Tibial nerve (tissue), 4 donors: Measurements from ENCODE around the gene ERC2. TPM values are rescaled to one million over a fixed set of nuclear protein-coding genes. Genes with fewer than 3 reads are reported as not detected.

ENCODE experiments used
- DNase-seq, 2 donors: peaks; one replicate each; pipeline ENCODE4 v3.0.0-alpha.2; 2019; ENCODE audit warnings: low spot score in 2 of 2
- H3K27ac ChIP-seq, 4 donors: fragments of 200-600 bp; sonication (generic) in 3 of 4; one replicate each; pipeline ENCODE4 v1.5.1; 2017 to 2019; ENCODE audit warnings: mild to moderate bottlenecking in 1 of 4
- H3K27me3 ChIP-seq, 2 donors: fragments of 200-600 bp; sonication (generic) in 1 of 2; one replicate each; pipeline versions ENCODE4 v1.5.1 to v1.6.0; 2017 to 2019
- H3K36me3 ChIP-seq, 3 donors: fragments of 200-600 bp; sonication (generic); one replicate each; pipeline ENCODE4 v1.5.1; 2018 to 2019
- H3K4me1 ChIP-seq, 4 donors: fragments of 200-600 bp; sonication (generic) in 3 of 4; one replicate each; pipeline ENCODE4 v1.5.1; 2017 to 2019
- H3K4me3 ChIP-seq, 4 donors: fragments of 200-600 bp; sonication (generic) in 3 of 4; one replicate each; pipeline ENCODE4 v1.5.1; 2017 to 2019; ENCODE audit warnings: mild to moderate bottlenecking in 1 of 4, moderate library complexity in 1 of 4
- H3K9me3 ChIP-seq, 4 donors: fragments of 200-600 bp; sonication (generic) in 3 of 4; one replicate each; pipeline ENCODE4 v1.5.1; 2017 to 2019
- EP300 ChIP-seq, 2 donors: sonication (generic); formaldehyde crosslinking; IDR thresholded peaks; one replicate each; pipeline ENCODE4 v1.6.1; 2017; ENCODE audit warnings: antibody characterized with exemption in 2 of 2, mild to moderate bottlenecking in 1 of 2
- POLR2A ChIP-seq, 2 donors: fragments of 450-650 bp; IDR thresholded peaks; one replicate each; pipeline ENCODE4 v1.6.1; 2017; ENCODE audit warnings: antibody characterized with exemption in 2 of 2, mild to moderate bottlenecking in 2 of 2, moderate library complexity in 2 of 2
- WGBS, 2 donors: methylation state at CpG; one replicate each; pipeline ENCODE4 v1.1.5; 2018; 5-methylcytosine and 5-hydroxymethylcytosine counted together
- total RNA-seq, 4 donors: library from RNA; depleted of rRNA; stranded (reverse); fragments of >200 nt; gene quantifications; one replicate each; pipeline ENCODE4 v1.1.0, GENCODE V29; 2016
- TF ChIP-seq, protein P1 (sequence below), 5 experiments: fragments of 200-600 bp in 3 of 5; fragments of 450-650 bp in 2 of 5; sonication (generic) in 3 of 5; IDR thresholded peaks; one replicate each; pipeline ENCODE4 v1.5.1; 2016 to 2019; ENCODE audit warnings: antibody characterized with exemption in 5 of 5, mild to moderate bottlenecking in 3 of 5, moderate library complexity in 2 of 5

The ERC2 gene
- total RNA-seq, 4 donors from 2014 or later: 0.84 to 0.98 (median 0.90) TPM; not detected in 1

DNA sequence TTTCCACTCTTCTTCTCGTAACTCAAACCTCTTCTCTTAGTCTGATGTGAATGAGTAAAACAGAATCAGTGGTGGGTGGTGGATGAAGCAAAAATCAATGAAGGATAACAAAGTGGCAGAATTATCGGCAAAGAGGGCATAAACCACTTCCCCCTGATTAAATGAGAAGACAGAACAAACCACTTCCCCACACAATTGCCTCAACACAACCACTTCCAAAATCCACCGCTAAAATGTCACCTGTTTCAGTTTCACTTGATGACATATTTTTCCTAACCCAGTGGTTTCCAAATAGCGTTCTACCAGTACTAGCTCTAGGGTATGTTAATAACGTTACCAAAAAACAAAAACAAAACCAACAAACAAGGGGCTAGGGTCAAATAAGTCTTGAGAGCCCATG, 502.5 kb downstream of the ERC2 start:
- Histone ChIP-seq H3K27me3 (no peaks in the 10 kb centered on the region), H3K36me3 (no peaks in the 10 kb centered on the region), H3K4me1 (no peaks in the 10 kb centered on the region), H3K4me3 (no peak overlapping the region), H3K9me3 (no peaks in the 10 kb centered on the region), H3K27ac (no peak overlapping the region)
- TF ChIP-seq POLR2A (IDR thresholded peaks at IDR 0.05) (no peak), EP300 (IDR thresholded peaks at IDR 0.05) (no peak)
- TF ChIP-seq, protein P1, sequence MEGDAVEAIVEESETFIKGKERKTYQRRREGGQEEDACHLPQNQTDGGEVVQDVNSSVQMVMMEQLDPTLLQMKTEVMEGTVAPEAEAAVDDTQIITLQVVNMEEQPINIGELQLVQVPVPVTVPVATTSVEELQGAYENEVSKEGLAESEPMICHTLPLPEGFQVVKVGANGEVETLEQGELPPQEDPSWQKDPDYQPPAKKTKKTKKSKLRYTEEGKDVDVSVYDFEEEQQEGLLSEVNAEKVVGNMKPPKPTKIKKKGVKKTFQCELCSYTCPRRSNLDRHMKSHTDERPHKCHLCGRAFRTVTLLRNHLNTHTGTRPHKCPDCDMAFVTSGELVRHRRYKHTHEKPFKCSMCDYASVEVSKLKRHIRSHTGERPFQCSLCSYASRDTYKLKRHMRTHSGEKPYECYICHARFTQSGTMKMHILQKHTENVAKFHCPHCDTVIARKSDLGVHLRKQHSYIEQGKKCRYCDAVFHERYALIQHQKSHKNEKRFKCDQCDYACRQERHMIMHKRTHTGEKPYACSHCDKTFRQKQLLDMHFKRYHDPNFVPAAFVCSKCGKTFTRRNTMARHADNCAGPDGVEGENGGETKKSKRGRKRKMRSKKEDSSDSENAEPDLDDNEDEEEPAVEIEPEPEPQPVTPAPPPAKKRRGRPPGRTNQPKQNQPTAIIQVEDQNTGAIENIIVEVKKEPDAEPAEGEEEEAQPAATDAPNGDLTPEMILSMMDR (IDR thresholded peaks at IDR 0.05): no peak
- 85 to 87% methylated on average over 5 of the region's 5 CpGs for WGBS, 2 donors
- DNase-seq: no peak

DNA sequence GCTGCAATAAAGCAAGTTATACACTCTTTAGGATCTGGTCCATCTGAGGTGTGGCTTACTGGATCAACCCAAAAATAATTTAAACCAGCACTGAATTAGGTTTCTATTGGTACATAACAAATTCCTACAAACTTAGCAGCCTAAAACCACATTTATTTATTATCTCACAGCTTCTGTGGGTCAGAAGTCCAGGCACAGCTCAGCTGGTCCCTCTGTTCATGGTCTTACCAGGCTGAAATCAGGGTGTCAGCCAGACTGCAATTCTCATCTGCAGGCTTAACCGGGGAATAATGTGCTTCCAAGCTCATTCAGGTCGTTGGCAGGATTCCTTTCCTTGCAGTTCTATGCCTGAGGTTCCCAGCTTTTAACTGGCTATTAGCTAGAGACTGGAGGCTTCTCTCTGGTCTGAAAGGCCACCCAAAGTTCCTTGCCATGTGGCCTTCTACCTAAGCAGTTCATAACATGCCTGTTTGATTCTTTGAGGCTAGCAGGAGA, 503.7 kb downstream of the ERC2 start:
- no peak overlapping the region for H3K27ac ChIP-seq
- no peak overlapping the region for H3K4me3 ChIP-seq
- DNase-seq: no peak
- WGBS, 2 donors: 19 to 37% methylated on average over 2 of the region's 2 CpGs
- no peaks in the 10 kb centered on the region for H3K36me3 ChIP-seq
- no peaks in the 10 kb centered on the region for H3K4me1 ChIP-seq
- TF ChIP-seq EP300 (IDR thresholded peaks at IDR 0.05): no peak
- no peak for TF ChIP-seq POLR2A (IDR thresholded peaks at IDR 0.05)
- TF ChIP-seq, protein P1 (IDR thresholded peaks at IDR 0.05): no peak
- no peaks in the 10 kb centered on the region for H3K27me3 ChIP-seq
- no peaks in the 10 kb centered on the region for H3K9me3 ChIP-seq

DNA sequence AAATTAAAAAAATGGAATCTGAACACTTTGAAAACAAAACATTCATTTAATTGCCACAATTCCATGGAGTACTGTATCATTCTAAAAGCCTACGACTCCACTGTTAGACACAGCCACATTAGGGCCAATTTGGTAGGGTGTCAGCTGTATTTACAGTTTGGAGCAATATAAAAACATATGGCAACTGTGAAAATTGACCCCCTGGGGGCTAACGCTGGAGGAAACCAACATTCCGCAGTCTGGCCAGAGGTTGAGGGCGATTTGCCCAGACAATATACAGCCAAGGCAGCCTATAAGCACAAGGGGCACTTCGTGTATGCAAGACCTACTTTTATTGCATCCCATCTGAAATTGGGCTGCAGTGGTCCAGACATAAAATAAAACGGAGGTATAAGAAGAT, 504.7 kb downstream of the ERC2 start:
- Histone ChIP-seq H3K27ac (no peak overlapping the region), H3K9me3 (no peaks in the 10 kb centered on the region), H3K4me1 (no peaks in the 10 kb centered on the region), H3K36me3 (no peaks in the 10 kb centered on the region), H3K27me3 (no peaks in the 10 kb centered on the region), H3K4me3 (no peak overlapping the region)
- TF ChIP-seq POLR2A (IDR thresholded peaks at IDR 0.05) (no peak), EP300 (IDR thresholded peaks at IDR 0.05) (no peak)
- TF ChIP-seq, protein P1 (IDR thresholded peaks at IDR 0.05): no peak
- no peak for DNase-seq
- 74 to 75% methylated on average over 6 of the region's 6 CpGs for WGBS, 2 donors

DNA sequence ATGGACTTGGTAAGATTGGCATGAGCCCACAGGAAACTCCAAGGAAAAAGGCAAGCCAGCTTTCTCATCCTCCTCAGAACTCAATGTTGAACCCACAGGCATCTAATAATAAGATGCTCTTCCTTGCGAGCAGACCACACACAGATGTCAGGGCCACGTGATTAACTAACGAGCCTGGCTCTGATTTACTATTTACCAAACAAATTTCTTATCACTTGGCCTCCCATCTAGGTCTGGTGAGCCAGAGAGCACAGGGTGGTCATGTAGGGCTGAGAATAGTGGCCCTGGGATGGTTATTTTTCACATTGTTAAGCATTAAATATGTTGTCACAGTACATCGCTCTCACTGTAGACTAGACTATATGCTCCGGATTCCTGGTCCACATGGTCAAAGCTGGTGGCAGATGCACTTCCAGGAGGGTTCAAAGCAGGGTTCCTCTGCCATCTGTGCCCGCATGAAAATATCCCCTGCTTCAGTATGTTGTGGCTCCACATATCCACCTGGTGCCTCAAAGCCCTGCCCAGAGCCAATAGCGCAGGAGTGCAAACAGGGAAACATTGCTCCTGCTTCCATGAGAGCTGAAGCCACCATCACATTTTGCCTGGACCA, 508.7 kb downstream of the ERC2 start:
- H3K4me1 ChIP-seq: no peaks in the 10 kb centered on the region
- H3K4me3 ChIP-seq: no peak overlapping the region
- H3K27ac ChIP-seq: no peak overlapping the region
- TF ChIP-seq, protein P1 (IDR thresholded peaks at IDR 0.05): no peak
- no peak for TF ChIP-seq POLR2A (IDR thresholded peaks at IDR 0.05)
- TF ChIP-seq EP300 (IDR thresholded peaks at IDR 0.05): no peak
- H3K27me3 ChIP-seq: no peaks in the 10 kb centered on the region
- DNase-seq: no peak
- no peaks in the 10 kb centered on the region for H3K9me3 ChIP-seq
- 78 to 86% methylated on average over 6 to 7 of the region's 7 CpGs for WGBS, 2 donors
- H3K36me3 ChIP-seq: no peaks in the 10 kb centered on the region

DNA sequence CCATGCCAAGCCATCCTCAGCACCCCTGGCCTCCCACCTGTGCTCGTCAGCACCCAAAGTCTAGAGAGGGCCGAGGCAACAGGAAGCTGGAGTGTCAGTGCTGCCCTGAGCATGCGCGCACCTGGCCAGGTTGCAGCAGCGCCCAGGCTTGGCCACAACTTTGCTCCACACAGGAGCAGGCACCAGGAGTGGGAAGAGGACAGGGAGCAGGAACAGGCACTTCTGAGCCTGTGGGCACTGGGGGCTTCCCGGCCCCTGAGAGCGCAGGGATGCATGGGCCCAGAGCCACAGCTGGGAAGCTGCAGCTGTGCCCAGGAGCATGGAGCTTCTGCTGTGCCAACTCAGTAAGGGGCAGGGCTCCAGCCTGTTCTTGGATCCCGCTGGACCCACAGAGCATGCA, 509.7 kb downstream of the ERC2 start:
- H3K27ac ChIP-seq: no peak overlapping the region
- no peaks in the 10 kb centered on the region for H3K4me1 ChIP-seq
- H3K27me3 ChIP-seq: no peaks in the 10 kb centered on the region
- no peak overlapping the region for H3K4me3 ChIP-seq
- WGBS, 2 donors: 90 to 91% methylated on average over 4 to 8 of the region's 8 CpGs
- no peaks in the 10 kb centered on the region for H3K36me3 ChIP-seq
- no peak for DNase-seq
- no peaks in the 10 kb centered on the region for H3K9me3 ChIP-seq
- TF ChIP-seq, protein P1 (IDR thresholded peaks at IDR 0.05): no peak
- TF ChIP-seq EP300 (IDR thresholded peaks at IDR 0.05): no peak
- no peak for TF ChIP-seq POLR2A (IDR thresholded peaks at IDR 0.05)
